HL-60/S4 (cell line): ENCODE measurements around the gene ABL2.
"Not testable (repeated sequence)": the region's sequence is repeated elsewhere in the genome, so short reads cannot be mapped to it uniquely, and the experiment has no call there.

Source experiments
- in situ Hi-C: fragments of 300-500 bp; cut with MboI; formaldehyde crosslinking; loops from 2 replicates; pipeline ENCODE4 v1.14.3; 2022; ENCODE audit warnings: low sequenced_read_pairs

The ABL2 gene

DNA sequence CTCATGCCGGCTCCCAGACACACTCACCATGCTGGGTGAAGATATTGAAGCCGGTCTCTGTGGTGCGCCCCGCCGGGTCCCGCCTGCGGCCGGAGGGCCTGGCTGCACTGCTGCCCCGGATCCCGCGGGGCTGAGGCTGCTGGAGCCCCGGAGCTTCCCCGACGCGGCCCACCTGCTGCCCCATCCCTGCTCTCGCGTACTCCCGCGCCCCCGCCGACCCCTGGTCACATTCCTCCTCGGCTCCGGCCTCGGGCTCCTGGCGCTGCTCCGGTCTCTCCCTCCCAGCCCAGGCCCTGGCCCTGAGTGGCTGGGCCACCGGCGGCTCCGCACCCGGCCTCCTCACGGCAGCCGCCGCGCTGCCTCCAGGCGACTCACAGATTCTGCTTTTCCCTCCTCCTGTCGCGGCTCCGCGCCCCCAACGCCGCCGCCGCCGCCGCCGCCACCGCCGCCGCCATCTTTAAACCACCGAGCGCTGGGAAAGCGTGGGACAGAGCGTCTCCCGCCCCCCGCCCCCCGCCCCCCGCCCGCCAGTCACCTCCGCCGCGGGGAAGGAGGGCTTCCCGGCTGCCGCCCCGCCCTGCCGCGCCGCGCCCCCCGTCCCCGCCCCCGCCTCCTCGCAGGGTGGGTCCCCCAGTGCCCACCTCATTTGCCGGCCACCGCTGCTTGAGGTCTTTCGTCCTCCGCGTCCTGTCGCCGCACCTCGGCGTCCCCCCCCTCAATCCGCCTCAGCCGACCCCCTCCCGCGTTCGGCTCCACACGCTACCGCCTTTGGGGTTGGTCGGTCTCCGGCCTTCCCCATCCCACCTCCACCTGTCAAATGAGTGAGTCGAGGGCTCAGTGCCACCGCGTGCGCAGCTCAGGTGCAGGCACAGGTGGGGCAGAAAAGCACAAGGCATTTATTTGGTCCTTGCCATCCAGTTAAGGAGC is at the start of gene ABL2:
ABL2 (minus strand) TSS at position 464 of the 927 bp plus-strand sequence; CDS start at position 184, 280 bp downstream.
- in situ Hi-C loops = no loop called here

DNA sequence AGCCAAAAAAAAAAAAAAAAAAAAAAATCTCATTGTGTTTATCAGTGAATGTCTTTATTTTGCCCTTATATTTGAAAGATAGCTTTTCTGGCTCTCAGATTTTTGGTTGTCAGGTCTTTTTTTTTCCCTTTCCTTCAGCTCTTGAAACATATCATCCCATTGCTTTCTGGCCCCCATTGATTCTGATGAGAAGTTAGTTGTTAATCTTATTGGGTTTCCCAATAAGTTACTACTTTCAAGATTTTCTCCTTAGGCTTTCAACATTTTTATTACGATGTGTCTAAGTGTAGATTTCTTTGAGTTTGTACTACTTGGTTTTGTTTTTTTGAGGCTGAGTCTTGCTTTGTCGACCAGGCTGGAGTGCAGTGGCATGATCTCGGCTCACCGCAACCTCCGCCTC is 49.4 kb upstream of the ABL2 start:
- in situ Hi-C loops = no loop called here

DNA sequence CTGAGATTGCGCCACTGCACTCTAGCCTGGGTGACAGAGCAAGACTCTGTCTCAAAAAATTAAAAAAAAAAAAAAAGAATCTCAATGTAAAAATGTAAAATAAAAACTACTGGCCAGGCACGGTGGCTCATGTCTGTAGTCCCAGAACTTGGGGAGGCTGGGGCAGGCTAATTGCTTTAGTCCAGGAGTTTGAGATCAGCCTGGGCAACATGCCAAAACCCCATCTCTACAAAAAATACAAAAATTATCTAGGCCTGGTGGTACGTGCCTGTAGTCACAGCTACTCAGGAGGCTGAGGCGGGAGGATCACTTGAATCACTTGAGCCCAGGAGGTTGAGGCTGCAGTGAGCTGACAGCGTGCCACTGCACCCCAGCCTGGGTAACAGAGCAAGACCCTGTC is 44.9 kb upstream of the ABL2 start:
- in situ Hi-C loops = not testable (repeated sequence)

DNA sequence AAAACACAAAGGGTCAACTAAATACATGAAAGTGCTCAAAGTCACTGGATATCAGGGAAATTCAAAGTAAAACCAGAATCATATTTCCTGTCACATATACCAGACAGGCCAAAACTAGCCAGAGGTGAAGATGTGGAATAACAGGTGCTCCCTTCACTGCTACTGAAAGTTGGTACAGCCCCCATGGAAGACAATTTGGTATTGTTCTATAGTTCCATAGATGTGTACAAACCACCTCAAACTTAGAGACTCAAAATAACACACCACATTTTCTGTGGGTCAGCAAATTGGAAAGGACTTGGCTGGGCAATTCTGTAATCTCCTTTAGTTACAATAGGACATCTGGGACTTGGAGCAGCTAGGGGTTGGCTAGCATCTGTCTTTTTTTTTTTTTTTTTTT is 39.6 kb upstream of the ABL2 start:
- in situ Hi-C loops = no loop called here

DNA sequence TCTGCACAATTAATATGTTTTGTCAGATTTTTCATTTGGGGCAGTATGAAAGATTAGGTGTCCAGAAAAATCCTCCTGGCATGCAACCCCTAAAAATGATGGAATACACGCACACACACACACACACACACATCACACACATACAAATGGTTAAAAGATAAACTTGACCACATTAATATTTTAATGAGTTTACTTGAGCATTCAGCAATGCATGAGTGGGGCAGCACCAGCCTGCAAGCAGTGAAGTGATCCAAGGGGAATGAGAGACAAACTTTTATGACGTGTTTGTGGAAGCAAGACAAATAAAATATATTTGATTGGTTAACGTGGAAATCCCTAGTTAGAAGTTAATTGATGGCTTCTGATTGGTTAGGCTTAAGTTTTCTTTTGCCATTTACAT is 35.0 kb upstream of the ABL2 start:
- in situ Hi-C loops = no loop called here

DNA sequence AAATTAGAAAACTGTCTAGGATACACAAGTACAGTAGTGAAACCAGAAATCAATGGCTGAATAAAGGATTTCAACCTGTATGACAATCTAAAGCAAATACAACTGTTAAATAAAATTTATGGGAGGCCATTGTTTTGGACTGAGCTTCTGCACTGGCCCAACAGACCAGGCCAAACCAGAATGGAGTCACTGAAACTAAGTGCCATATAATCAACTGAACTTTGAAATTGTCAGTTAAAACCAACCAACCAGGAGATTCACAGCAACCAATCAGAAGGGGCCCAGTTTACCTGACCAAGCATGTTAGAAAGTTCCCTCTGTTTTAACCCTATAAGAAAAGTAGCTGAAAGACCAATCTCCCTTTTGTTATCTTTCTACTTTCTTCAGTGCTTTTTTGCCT is 33.6 kb upstream of the ABL2 start:
- in situ Hi-C loops = no loop called here

DNA sequence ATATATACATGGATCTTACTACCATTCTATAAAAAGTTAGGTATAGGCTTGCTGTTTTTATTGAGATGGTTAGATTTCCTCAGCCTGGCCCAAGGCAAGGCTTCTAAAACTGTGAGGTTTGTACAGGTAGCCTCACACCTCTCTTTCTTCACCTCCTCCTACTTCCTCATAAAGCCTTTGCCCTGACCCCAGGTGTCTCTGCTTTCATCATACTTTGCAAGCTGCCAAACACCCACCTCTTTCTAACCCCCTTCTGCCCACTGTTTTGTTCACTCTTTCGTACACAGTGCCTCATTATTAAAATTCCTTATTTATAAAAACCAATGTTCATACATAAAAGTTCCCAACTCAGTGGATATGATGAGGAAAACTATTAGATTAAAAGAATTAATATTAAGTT is 32.7 kb upstream of the ABL2 start:
- in situ Hi-C loops = no loop called here

DNA sequence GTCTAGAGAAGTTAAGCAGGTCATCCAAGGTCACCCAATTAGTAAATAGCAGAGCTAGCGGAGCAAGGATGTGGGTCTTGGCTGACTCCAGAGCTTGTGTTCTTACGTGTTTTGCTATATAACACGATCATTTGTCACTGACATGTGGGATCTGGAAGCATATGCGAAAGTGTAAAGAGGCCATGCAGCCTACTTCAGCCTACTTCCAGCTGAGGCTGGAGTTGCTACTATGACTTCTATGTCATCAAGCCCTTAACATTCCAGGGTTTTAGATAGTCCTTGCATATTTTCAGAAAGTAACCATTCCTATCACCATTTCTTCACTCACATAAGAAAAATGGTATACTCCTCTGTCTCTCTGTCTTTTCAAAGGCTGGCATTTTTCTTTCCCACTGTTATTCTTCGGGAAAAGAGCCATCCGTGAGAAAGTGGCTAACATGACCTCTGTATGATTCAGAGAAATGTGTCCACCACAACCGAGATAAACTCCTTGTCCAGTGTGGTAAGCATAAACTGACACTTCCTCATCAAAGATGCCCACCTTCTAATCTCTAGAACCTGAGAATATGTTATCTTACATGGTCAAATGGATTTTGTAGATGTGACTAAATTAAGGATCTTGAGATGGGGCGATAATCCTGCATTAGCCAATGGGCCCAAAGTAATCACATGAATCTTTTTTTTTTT is 24.0 kb upstream of the ABL2 start:
- in situ Hi-C loops = no loop called here

DNA sequence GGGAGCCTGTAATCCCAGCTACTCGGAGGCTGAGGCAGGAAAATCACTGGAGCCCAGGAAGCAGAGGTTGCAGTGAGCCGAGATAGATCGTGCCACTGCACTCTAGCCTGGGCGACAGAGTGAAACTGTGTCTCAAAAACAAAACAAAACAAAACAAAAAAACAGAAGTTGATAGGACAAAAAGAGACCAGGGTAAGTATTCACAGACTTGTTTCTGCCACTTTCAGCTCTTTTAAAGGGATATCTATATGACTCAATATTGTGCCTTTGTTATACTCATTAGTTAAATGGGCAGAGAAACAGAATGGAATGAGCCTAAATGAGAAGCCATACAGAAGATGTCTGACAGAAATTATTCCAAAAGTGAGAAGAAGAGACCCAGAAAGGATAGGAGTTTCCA is 23.1 kb upstream of the ABL2 start:
- in situ Hi-C loops = no loop called here

DNA sequence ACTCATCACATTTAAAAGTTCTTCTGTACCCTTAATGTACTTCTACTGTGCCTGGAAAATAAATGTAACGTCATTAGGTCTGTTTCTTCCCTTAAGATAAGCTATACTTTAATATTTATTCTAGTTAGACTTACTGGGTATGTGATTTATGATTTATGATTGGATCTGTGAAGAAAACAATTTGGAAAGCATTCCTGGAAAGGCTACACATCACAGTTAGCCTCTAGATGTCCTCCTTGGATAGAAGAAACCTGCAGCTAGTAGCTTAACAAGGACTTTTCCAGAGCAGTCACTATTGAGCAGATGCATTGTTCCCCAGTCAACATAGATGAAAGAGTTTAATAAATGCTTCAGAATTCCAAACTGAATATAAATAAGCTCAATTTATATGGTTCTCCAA is 22.2 kb upstream of the ABL2 start:
- in situ Hi-C loops = no loop called here

DNA sequence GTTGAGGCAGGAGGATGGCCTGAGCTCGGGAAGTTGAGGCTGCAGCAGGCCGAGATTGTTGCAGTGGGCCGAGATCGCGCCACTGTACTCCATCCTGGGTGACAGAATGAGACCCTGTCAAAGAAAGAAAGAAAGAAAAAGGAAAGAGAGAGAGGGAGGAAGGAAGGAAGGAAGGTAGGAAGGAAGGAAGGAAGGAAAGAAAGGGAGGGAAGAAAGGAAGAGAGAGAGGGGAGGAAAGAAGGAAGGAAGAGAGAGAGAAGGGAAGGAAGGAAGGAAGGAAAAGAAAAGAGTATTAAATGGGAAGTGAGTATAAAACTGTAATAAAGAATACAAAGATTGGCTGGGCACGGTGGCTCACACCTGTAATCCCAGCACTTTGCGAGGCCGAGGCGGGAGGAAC is 18.4 kb upstream of the ABL2 start:
- in situ Hi-C loops = no loop called here

DNA sequence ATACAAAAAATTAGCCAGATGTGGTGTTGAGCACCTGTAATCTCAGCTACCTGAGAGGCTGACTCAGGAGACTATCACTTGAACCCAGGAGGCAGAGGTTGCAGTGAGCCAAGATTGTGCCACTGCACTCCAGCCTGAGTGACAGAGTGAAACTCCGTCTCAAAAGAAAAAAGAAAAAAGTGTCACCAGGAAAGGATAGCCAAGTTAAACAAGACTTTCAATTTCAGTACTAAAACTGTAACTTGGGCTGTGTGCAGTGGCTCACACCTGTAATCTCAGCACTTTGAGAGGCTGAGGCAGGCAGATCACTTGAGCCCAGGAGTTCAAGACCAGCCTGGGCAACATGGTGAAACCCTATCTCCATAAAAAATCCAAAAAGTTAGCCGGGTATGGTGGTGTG is 15.9 kb upstream of the ABL2 start:
- in situ Hi-C loops = not testable (repeated sequence)

DNA sequence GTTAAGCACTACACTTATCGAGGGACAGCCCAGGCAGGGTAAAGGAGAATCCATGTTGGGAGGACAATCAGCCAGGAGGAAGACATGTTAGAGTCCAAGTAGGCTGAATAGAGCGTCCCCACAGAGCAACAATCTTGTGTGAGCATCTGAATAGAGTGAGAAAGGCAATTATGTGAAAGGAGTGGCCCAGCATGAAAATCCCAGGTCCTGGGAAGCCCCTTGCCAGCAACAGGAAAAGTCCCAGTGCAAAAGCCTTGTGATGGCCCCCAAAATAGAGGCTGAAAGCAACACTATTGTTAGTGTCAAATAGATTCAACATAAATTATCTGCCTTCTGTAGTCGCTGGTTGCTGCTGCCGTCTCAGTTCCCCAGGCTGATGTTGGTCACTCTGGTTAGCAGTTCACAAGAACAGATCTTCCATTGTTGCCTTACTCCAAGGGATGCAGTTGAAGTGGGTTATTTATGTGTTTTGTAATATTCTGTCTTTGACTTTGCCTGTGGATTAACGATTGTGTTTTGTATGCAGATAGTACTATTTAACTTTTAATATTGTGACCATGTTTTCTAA is 12.1 kb upstream of the ABL2 start:
- in situ Hi-C loops = no loop called here

DNA sequence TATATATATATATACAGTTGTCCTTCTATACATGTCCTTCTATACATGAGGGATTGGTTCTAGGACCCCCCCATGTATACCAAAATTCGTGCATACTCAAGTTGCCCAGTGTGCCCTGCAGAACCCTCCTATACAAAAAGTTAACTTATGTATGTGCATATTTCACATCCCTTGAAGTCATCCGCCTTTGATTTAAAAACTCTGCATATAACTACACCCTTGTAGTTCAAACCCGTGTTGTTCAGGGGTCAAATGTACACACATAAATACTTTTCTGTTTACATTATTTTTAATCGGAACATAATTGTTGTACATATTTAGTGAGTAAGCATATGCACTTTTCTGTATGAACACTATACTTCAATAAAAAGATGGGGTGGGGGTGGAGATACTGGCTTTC is 7.7 kb upstream of the ABL2 start:
- in situ Hi-C loops = no loop called here

DNA sequence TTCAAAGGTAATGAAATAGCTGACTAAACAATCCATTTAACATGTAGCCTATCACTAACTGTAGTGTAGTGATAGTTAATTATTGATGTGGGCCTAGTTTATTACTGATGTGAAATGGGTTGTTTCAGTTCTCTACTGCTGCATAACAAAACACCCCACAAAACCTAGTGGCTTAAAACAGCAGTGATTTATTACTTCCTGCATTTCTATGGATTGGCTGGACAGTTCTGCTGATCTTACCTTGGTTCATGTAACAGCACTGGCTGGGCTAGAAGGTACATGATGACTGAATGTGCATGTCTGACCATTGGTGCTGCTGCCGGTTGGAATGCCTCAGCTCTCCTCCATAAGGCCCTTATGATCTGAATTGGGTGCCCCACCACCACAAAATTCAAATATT is 5.4 kb upstream of the ABL2 start:
- in situ Hi-C loops = no loop called here

DNA sequence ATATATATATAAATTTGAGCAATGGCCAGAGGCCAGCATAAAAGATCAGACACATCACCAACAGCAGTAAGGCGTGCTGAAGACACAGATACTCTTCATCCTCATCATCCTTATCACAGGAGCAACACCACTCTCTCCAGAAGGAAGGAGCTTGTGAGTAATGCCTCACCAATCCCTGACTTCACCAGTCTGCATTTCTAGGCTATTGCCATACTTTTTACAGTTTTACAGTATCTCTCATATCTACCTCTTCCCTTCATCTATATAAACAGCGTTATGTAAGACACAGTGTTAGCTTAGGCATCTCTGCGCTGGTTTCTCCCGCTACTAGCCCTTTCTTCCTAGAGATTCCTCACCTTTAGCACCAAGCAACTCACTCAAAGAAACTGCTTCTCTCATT is 2.4 kb upstream of the ABL2 start:
- in situ Hi-C loops = no loop called here

DNA sequence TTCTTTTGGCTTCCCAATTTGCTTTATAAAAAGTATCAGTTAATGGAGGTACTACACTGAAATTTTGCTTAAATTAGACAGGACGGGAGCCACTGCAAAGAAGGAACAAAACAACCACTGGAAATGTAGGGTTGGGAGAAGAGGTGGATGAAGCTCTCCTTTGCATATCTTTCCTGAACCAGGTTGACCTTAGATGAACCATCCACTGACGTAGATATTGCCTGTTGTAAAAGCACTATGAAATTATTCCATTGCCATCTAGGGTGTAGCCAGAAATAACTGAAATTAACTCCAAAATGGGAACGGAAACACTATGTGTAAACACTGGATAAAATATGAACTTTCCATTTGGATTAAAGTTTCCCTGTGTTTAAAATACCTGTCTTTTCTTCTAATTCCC is 1.2 kb upstream of the ABL2 start:
- in situ Hi-C loops = no loop called here

DNA sequence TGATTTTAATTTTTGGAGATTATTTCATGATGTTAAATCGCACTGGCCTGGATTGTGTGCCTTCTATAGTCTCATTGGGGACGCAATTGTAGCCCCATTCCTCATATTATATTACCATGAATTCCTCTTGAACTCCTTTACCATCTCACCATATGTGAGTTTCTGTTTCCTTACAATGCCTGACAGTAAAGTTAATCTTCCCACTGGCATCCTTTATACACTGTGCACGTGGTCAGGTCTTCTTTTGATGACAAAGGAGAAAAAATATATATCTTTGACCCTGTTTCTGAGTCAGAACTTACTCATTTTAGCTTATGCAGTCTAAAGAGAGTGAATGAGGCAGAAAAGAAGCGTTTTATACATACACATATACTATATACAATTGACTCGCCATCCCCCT is 774 bp upstream of the ABL2 start:
- in situ Hi-C loops = no loop called here

DNA sequence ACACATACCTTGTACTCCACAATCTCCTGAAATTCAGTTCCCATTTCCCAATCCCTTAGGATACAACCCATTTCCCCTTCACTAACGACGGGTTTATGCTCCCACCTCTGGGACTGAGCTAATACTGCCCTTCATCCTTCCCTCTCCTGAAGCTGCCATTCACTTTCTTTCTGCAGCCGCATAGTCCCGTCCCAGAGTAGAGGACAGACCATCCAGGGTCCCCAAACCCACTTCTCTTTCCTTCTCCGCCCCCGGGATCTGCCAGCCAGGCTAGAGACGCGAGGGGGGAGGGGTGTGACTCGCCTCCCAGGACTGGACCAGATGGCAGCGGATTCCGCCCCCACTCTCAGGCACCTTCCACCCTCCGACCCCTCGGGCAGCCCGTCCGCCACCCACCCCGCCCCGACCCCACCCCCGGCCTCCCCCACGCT is 679 bp downstream of the ABL2 start:
- in situ Hi-C loops = no loop called here

DNA sequence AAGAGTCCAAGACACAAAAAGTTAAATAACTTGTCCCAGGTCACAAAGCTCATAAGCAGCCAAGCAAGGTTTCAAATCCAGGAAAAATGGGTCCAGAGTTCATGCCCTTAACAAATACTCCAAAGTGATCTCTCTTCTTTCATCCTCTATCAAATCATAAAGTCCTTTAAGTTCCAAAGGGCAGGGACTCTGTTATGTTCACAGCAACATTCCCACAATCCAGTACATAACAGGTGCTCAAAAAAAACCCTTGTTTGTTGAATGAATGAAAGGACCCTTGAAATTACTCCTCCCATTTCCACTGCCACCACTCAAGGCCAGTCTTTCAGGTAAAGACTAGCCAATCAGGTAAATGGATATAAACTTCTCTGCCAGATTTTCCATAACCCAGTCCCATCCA is 2.7 kb downstream of the ABL2 start:
- in situ Hi-C loops = no loop called here

DNA sequence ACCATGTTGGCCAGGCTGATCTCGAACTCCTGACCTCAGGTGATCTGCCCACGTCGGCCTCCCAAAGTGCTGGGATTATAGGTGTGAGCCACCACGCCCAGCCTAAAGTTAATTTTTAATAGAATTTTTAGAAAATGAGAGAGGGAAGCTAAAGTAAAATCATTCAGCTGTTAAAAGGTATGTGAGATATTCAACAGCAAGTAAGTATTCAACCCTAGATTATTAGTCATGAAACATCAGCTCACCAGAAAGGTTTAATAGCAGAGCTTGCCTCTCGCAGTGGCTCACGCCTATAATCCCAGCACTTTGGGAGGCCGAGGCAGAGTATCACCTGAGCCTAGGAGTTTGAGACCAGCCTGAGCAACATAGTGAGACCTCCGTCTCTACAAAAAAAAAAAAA is 5.0 kb downstream of the ABL2 start:
- in situ Hi-C loops = not testable (repeated sequence)

DNA sequence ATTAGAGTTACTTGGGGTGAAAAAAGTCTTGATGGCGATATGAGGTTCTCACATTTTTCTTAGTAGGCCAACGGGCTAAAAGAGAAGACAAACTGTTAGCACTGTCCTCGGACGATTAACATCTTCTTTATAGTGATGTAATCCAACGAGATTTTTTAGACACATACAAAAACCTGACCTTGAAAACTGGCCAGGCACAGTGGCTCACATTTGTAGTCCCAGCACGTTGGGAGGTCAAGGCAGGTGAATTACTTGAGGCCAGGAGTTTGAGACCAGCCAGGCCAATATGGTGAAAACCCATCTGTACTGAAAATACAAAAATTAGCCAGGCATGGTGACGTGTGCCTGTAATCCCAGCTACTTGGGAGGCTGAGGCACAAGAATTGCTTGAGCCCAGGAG is 8.4 kb downstream of the ABL2 start:
- in situ Hi-C loops = not testable (repeated sequence)
